Measurements from ENCODE around the gene COX7A2L. TPM values are rescaled to one million over a fixed set of nuclear protein-coding genes. Genes with fewer than 3 reads are reported as not detected.
"Not testable (repeated sequence)": the region's sequence is repeated elsewhere in the genome, so short reads cannot be mapped to it uniquely, and the experiment has no call there.

Gene COX7A2L
- total RNA-seq = 94.6 TPM
- long read RNA-seq, transcript COX7A2L-201 (3 exons, 1,112 nt) = major isoform, 231 of 239 reads
- long read RNA-seq, partial matches to known transcripts = 3 of 239 reads
- long read RNA-seq, other reads (novel, unspliced or antisense) = 5 of 239 reads

GRCh38 chr2:42360890-42361727, at the start of gene COX7A2L:
TSS of gene COX7A2L (minus strand) at chr2:42361217. CDS start at chr2:42361161, 56 bp downstream.
- peak; percentile 99 for DNase-seq (ENCODE audit: low spot score)
- intact Hi-C loops (cut with DNase I) = loop anchor here (2.0 kb wide), 1 partner anchor 264 kb away; no protein-coding TSS in a partner anchor

- intact Hi-C loops (cut with DNase I) = no loop called here
- DNase-seq (ENCODE audit: low spot score) = no peak
Observed at GRCh38 chr2:42408009-42408408, 47.0 kb upstream of the COX7A2L start.

- intact Hi-C loops (cut with DNase I) = no loop called here
- no peak for DNase-seq (ENCODE audit: low spot score)
Observed at GRCh38 chr2:42407476-42407875, 46.5 kb upstream of the COX7A2L start.

GRCh38 chr2:42404676-42405075, 43.7 kb upstream of the COX7A2L start:
- no peak for DNase-seq (ENCODE audit: low spot score)
- intact Hi-C loops (cut with DNase I) = no loop called here

- intact Hi-C loops (cut with DNase I) = no loop called here
- no peak for DNase-seq (ENCODE audit: low spot score)
Observed at GRCh38 chr2:42401773-42402172, 40.8 kb upstream of the COX7A2L start.

- DNase-seq (ENCODE audit: low spot score) = not testable (repeated sequence)
Observed at GRCh38 chr2:42398052-42398451, 37.0 kb upstream of the COX7A2L start.

GRCh38 chr2:42393320-42393719, 32.3 kb upstream of the COX7A2L start:
- intact Hi-C loops (cut with DNase I); DNase-seq (ENCODE audit: low spot score): not testable (repeated sequence)

More at GRCh38 chr2:42398052-42398451, 37.0 kb upstream of the COX7A2L start:
- intact Hi-C loops (cut with DNase I) = not testable (repeated sequence)

GRCh38 chr2:42392191-42392590, 31.2 kb upstream of the COX7A2L start:
- intact Hi-C loops (cut with DNase I) = no loop called here
- DNase-seq (ENCODE audit: low spot score) = no peak

GRCh38 chr2:42390401-42390969, 29.5 kb upstream of the COX7A2L start:
- intact Hi-C loops (cut with DNase I) = no loop called here
- no peak for DNase-seq (ENCODE audit: low spot score)

GRCh38 chr2:42386682-42387081, 25.7 kb upstream of the COX7A2L start:
- intact Hi-C loops (cut with DNase I) = no loop called here
- DNase-seq (ENCODE audit: low spot score) = no peak

GRCh38 chr2:42385225-42385624, 24.2 kb upstream of the COX7A2L start:
- DNase-seq (ENCODE audit: low spot score) = no peak
- intact Hi-C loops (cut with DNase I) = no loop called here

GRCh38 chr2:42383855-42384530, 23.0 kb upstream of the COX7A2L start:
- intact Hi-C loops (cut with DNase I) = no loop called here
- DNase-seq (ENCODE audit: low spot score) = no peak

GRCh38 chr2:42382144-42382543, 21.1 kb upstream of the COX7A2L start:
- no peak for DNase-seq (ENCODE audit: low spot score)
- intact Hi-C loops (cut with DNase I) = no loop called here

GRCh38 chr2:42380026-42380425, 19.0 kb upstream of the COX7A2L start:
- DNase-seq (ENCODE audit: low spot score); intact Hi-C loops (cut with DNase I): not testable (repeated sequence)

- DNase-seq (ENCODE audit: low spot score) = no peak
- intact Hi-C loops (cut with DNase I) = no loop called here
Observed at GRCh38 chr2:42378415-42378814, 17.4 kb upstream of the COX7A2L start.

GRCh38 chr2:42376758-42377157, 15.7 kb upstream of the COX7A2L start:
- intact Hi-C loops (cut with DNase I) = no loop called here
- no peak for DNase-seq (ENCODE audit: low spot score)

GRCh38 chr2:42372474-42373200, 11.6 kb upstream of the COX7A2L start:
- DNase-seq (ENCODE audit: low spot score) = no peak
- intact Hi-C loops (cut with DNase I) = no loop called here

- intact Hi-C loops (cut with DNase I) = no loop called here
- no peak for DNase-seq (ENCODE audit: low spot score)
Observed at GRCh38 chr2:42371611-42372473, 10.8 kb upstream of the COX7A2L start.

Data from cardiac septum (tissue), 1 donor.